ENCODE results near the gene TMEM187.

TMEM187 gene

DNA sequence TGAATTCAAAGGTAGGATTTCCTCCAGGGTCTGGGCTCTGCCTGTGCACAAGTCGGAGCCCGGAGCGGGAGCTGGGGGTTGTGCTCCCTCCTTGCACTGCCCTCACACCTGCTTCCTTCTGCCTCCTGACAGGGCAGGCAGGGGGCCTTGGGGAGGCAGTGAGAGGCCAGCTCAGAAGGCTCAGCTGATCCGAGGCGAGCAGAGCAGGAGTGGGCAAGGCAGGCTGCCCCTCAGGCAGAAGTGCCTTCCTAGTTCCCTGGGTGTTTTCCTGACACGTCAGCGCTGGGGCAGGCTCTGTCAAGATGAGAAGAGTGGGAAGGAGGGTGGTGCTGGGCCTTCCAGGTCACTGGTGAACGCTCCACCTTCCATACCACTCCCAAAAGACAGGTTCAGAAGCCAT is 52.7 kb downstream of the TMEM187 start:
- H3K36me3 ChIP-seq (ENCODE audit: control insufficient read depth, insufficient read depth, low read length): peaks cover 6% of the 10 kb centered on the region
- H3K4me1 ChIP-seq (ENCODE audit: control insufficient read depth, insufficient read depth, low read length): peaks cover 21% of the 10 kb centered on the region
- no peak overlapping the region for H3K9ac ChIP-seq (ENCODE audit: low read length)
- no peak overlapping the region for H3K4me3 ChIP-seq (ENCODE audit: low read length)
- no peaks in the 10 kb centered on the region for H3K27me3 ChIP-seq (ENCODE audit: control insufficient read depth, insufficient read depth, low read length)
- no peaks in the 10 kb centered on the region for H3K9me3 ChIP-seq (ENCODE audit: control insufficient read depth, low read length)

- Histone ChIP-seq H3K9me3 (ENCODE audit: control insufficient read depth, low read length) (no peaks in the 10 kb centered on the region), H3K4me3 (ENCODE audit: low read length) (no peak overlapping the region), H3K4me1 (ENCODE audit: control insufficient read depth, insufficient read depth, low read length) (peaks cover 16% of the 10 kb centered on the region), H3K27me3 (ENCODE audit: control insufficient read depth, insufficient read depth, low read length) (no peaks in the 10 kb centered on the region), H3K9ac (ENCODE audit: low read length) (no peak overlapping the region), H3K36me3 (ENCODE audit: control insufficient read depth, insufficient read depth, low read length) (peaks cover 6% of the 10 kb centered on the region)
Measured at GRCh38 chrX:154026136-154027021, 53.8 kb downstream of the TMEM187 start.

DNA sequence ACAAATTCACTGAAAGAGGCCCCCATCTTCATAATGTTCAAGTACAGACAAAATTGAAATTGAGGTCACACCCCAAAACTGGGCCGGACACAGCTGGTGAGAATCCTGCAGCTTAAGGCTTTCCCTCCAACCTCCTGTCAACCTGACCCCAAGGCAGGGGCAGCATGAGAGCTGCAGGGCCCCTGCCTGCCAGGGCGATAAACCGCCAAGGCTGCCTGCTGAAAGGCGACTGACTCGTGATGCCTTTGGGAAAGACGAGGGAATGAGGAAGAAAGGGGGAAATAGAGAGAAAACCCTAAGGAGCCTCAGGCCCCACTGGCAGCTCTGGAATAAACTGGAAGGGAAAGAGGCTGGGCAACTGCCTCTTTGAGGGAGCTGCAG is 54.5 kb downstream of the TMEM187 start:
- Histone ChIP-seq H3K9me3 (ENCODE audit: control insufficient read depth, low read length) (no peaks in the 10 kb centered on the region), H3K4me3 (ENCODE audit: low read length) (no peak overlapping the region), H3K27me3 (ENCODE audit: control insufficient read depth, insufficient read depth, low read length) (no peaks in the 10 kb centered on the region), H3K9ac (ENCODE audit: low read length) (no peak overlapping the region), H3K4me1 (ENCODE audit: control insufficient read depth, insufficient read depth, low read length) (peaks cover 16% of the 10 kb centered on the region), H3K36me3 (ENCODE audit: control insufficient read depth, insufficient read depth, low read length) (peaks cover 6% of the 10 kb centered on the region)

DNA sequence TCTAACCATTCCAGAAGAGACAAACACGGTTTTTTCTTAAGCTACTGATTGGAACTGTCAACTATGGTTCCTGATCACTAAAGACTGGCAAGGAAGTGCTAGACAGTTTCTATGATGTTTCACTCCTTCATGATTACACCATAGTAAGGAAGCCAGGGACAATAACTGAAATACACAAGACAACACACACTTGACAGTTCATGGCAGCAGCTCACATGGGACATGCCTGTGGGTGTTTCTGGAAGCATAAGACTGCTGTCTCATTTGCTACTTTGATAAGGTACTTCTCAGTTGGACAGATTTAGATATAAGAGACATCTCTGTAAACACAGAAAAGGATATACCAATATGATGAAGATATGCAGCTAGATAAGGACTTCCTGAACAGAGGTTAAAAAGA is 55.4 kb downstream of the TMEM187 start:
- Histone ChIP-seq H3K27me3 (ENCODE audit: control insufficient read depth, insufficient read depth, low read length) (no peaks in the 10 kb centered on the region), H3K4me1 (ENCODE audit: control insufficient read depth, insufficient read depth, low read length) (peaks cover 17% of the 10 kb centered on the region), H3K9me3 (ENCODE audit: control insufficient read depth, low read length) (no peaks in the 10 kb centered on the region), H3K4me3 (ENCODE audit: low read length) (no peak overlapping the region), H3K36me3 (ENCODE audit: control insufficient read depth, insufficient read depth, low read length) (peaks cover 6% of the 10 kb centered on the region), H3K9ac (ENCODE audit: low read length) (no peak overlapping the region)

- peaks cover 20% of the 10 kb centered on the region for H3K4me1 ChIP-seq (ENCODE audit: control insufficient read depth, insufficient read depth, low read length)
- H3K27me3 ChIP-seq (ENCODE audit: control insufficient read depth, insufficient read depth, low read length): no peaks in the 10 kb centered on the region
- H3K4me3 ChIP-seq (ENCODE audit: low read length): no peak overlapping the region
- H3K9me3 ChIP-seq (ENCODE audit: control insufficient read depth, low read length): no peaks in the 10 kb centered on the region
- H3K9ac ChIP-seq (ENCODE audit: low read length): no peak overlapping the region
- H3K36me3 ChIP-seq (ENCODE audit: control insufficient read depth, insufficient read depth, low read length): peaks cover 6% of the 10 kb centered on the region
Measured at GRCh38 chrX:154028502-154029184, 56.1 kb downstream of the TMEM187 start.

DNA sequence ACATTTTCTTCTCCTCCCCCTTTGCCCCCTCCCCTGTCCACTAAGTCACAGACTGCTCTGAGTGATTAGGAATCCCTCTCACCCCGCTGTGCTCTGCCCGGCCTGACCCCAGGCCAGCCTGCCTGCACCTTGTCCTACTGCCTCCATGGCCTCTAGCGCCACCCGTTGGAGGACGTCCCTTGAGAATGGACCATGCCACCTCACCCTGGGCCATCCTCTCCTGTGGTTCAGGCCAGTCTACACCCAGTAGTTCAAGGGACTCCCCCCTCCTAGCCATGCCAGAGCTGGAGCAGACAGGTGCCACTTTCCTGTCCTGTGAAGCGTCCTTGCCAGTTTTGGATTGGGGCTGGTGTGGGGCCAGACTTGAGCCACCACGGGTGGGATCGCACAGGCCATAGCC is 56.9 kb downstream of the TMEM187 start:
- Histone ChIP-seq H3K27me3 (ENCODE audit: control insufficient read depth, insufficient read depth, low read length) (no peaks in the 10 kb centered on the region), H3K4me3 (ENCODE audit: low read length) (no peak overlapping the region), H3K9ac (ENCODE audit: low read length) (no peak overlapping the region), H3K36me3 (ENCODE audit: control insufficient read depth, insufficient read depth, low read length) (peaks cover 6% of the 10 kb centered on the region), H3K4me1 (ENCODE audit: control insufficient read depth, insufficient read depth, low read length) (peaks cover 20% of the 10 kb centered on the region), H3K9me3 (ENCODE audit: control insufficient read depth, low read length) (no peaks in the 10 kb centered on the region)

GRCh38 chrX:154030266-154030665 is 57.7 kb downstream of the TMEM187 start:
- Histone ChIP-seq H3K9ac (ENCODE audit: low read length) (no peak overlapping the region), H3K4me3 (ENCODE audit: low read length) (no peak overlapping the region), H3K4me1 (ENCODE audit: control insufficient read depth, insufficient read depth, low read length) (peaks cover 20% of the 10 kb centered on the region), H3K27me3 (ENCODE audit: control insufficient read depth, insufficient read depth, low read length) (no peaks in the 10 kb centered on the region), H3K36me3 (ENCODE audit: control insufficient read depth, insufficient read depth, low read length) (peaks cover 6% of the 10 kb centered on the region), H3K9me3 (ENCODE audit: control insufficient read depth, low read length) (no peaks in the 10 kb centered on the region)

DNA sequence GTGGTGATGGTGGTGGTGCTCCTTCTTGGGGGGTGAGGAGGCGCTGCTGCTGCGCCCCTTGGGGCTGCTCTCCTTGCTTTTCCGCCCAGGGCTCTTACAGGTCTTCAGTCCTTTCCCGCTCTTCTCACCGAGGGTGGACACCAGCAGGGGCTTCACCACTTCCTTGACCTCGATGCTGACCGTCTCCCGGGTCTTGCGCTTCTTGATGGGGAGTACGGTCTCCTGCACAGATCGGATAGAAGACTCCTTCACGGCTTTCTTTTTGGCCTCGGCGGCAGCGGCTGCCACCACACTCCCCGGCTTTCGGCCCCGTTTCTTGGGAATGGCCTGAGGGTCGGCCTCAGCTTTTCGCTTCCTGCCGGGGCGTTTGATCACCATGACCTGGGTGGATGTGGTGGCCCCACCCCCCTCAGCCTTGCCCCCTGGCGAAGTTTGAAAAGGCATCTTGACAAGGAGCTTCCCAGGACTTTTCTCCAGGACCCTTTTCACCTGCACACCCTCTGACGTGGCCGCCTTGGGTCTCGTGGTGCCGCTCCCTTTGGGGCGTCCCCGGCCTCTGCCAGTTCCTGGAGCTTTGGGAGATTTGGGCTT is 58.3 kb downstream of the TMEM187 start:
- peaks cover 20% of the 10 kb centered on the region for H3K4me1 ChIP-seq (ENCODE audit: control insufficient read depth, insufficient read depth, low read length)
- no peak overlapping the region for H3K9ac ChIP-seq (ENCODE audit: low read length)
- H3K4me3 ChIP-seq (ENCODE audit: low read length): no peak overlapping the region
- H3K36me3 ChIP-seq (ENCODE audit: control insufficient read depth, insufficient read depth, low read length): peaks cover 6% of the 10 kb centered on the region
- no peaks in the 10 kb centered on the region for H3K9me3 ChIP-seq (ENCODE audit: control insufficient read depth, low read length)
- H3K27me3 ChIP-seq (ENCODE audit: control insufficient read depth, insufficient read depth, low read length): no peaks in the 10 kb centered on the region

GRCh38 chrX:154032160-154032559 is 59.6 kb downstream of the TMEM187 start:
- H3K4me3 ChIP-seq (ENCODE audit: low read length): no peak overlapping the region

DNA sequence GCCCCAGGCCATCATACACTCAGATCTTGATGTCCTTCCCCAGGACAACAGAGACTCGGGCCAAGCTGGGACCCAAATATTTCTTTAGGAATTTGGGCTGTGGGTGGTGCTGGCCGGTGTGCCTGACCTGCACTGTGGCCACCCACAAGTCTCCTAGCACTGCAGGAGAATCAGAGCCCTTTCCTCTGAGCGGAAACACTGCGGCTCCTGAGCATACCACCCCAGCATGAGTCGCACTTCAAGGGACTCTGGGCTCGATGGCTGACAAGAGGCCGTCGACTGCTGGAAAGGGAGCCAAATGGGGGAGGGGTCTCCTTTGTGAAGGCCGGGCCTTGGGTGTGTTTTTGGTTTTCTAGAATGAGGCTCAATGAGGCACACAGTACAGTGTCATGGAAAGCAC is 60.1 kb downstream of the TMEM187 start:
- H3K36me3 ChIP-seq (ENCODE audit: control insufficient read depth, insufficient read depth, low read length): peaks cover 6% of the 10 kb centered on the region
- no peak overlapping the region for H3K9ac ChIP-seq (ENCODE audit: low read length)
- no peaks in the 10 kb centered on the region for H3K9me3 ChIP-seq (ENCODE audit: control insufficient read depth, low read length)
- H3K4me1 ChIP-seq (ENCODE audit: control insufficient read depth, insufficient read depth, low read length): peaks cover 20% of the 10 kb centered on the region
- H3K27me3 ChIP-seq (ENCODE audit: control insufficient read depth, insufficient read depth, low read length): no peaks in the 10 kb centered on the region
- no peak overlapping the region for H3K4me3 ChIP-seq (ENCODE audit: low read length)

More at GRCh38 chrX:154032160-154032559, 59.6 kb downstream of the TMEM187 start:
- Histone ChIP-seq H3K27me3 (ENCODE audit: control insufficient read depth, insufficient read depth, low read length) (no peaks in the 10 kb centered on the region), H3K9ac (ENCODE audit: low read length) (no peak overlapping the region), H3K36me3 (ENCODE audit: control insufficient read depth, insufficient read depth, low read length) (peaks cover 6% of the 10 kb centered on the region), H3K9me3 (ENCODE audit: control insufficient read depth, low read length) (no peaks in the 10 kb centered on the region), H3K4me1 (ENCODE audit: control insufficient read depth, insufficient read depth, low read length) (peaks cover 20% of the 10 kb centered on the region)
